IPS-20b (cell line): ENCODE data around the gene DUSP7.
"Not testable (repeated sequence)": the region's sequence is repeated elsewhere in the genome, so short reads cannot be mapped to it uniquely, and the experiment has no call there.

Source experiments
- H3K27ac ChIP-seq: one replicate; pipeline ENCODE4 v1.5.1; 2013; ENCODE audit warnings: low read length
- H3K27me3 ChIP-seq: 2 replicates; pipeline ENCODE4 v1.6.1; 2013; ENCODE audit warnings: mild to moderate bottlenecking, low read length, inconsistent platforms; ENCODE audit not compliant: insufficient read depth
- H3K36me3 ChIP-seq: 2 replicates; pipeline ENCODE4 v1.6.1; 2013; ENCODE audit warnings: low read depth, mild to moderate bottlenecking, inconsistent platforms, low read length, moderate library complexity; ENCODE audit not compliant: insufficient read depth
- H3K4me1 ChIP-seq: 2 replicates; pipeline ENCODE4 v1.6.1; 2013; ENCODE audit warnings: mild to moderate bottlenecking, control low read depth, inconsistent platforms, low read length, moderate library complexity; ENCODE audit not compliant: insufficient read depth
- H3K4me3 ChIP-seq: 2 replicates; pipeline ENCODE4 v1.5.1; 2013; ENCODE audit warnings: mild to moderate bottlenecking, low read length, inconsistent platforms
- H3K9ac ChIP-seq: 2 replicates; pipeline ENCODE4 v1.6.1; 2013; ENCODE audit warnings: low read depth, mild to moderate bottlenecking, inconsistent platforms, low read length, moderate library complexity
- H3K9me3 ChIP-seq: 2 replicates; pipeline ENCODE4 v1.6.1; 2013; ENCODE audit warnings: mild to moderate bottlenecking, low read depth, low read length, inconsistent platforms; ENCODE audit not compliant: insufficient read depth

Gene DUSP7

GRCh38 chr3:52039426-52039825 lies 16.9 kb downstream of the DUSP7 start:
- no peaks in the 10 kb centered on the region for H3K36me3 ChIP-seq
- H3K27ac ChIP-seq, result no peak overlapping the region
- no peak overlapping the region for H3K9ac ChIP-seq
- no peaks in the 10 kb centered on the region for H3K4me1 ChIP-seq
- no peaks in the 10 kb centered on the region for H3K27me3 ChIP-seq
- no peaks in the 10 kb centered on the region for H3K9me3 ChIP-seq
- no peak overlapping the region for H3K4me3 ChIP-seq

- no peak overlapping the region for H3K27ac ChIP-seq
- no peaks in the 10 kb centered on the region for H3K27me3 ChIP-seq
- no peaks in the 10 kb centered on the region for H3K36me3 ChIP-seq
- no peaks in the 10 kb centered on the region for H3K9me3 ChIP-seq
- H3K4me1 ChIP-seq, result no peaks in the 10 kb centered on the region
- no peak overlapping the region for H3K9ac ChIP-seq
- H3K4me3 ChIP-seq, result no peak overlapping the region
These were observed 18.1 kb downstream of the DUSP7 start for GRCh38 chr3:52038227-52038626.

GRCh38 chr3:52037291-52037690 lies 19.1 kb downstream of the DUSP7 start:
- Histone ChIP-seq H3K36me3 (no peaks in the 10 kb centered on the region), H3K9me3 (no peaks in the 10 kb centered on the region), H3K9ac (no peak overlapping the region; the same call in 1 of the 2 replicates), H3K27ac (no peak overlapping the region), H3K4me3 (no peak overlapping the region), H3K4me1 (no peaks in the 10 kb centered on the region), H3K27me3 (no peaks in the 10 kb centered on the region)

GRCh38 chr3:52036829-52037228 lies 19.5 kb downstream of the DUSP7 start:
- no peak overlapping the region for H3K9ac ChIP-seq
- no peaks in the 10 kb centered on the region for H3K27me3 ChIP-seq
- no peaks in the 10 kb centered on the region for H3K9me3 ChIP-seq
- no peak overlapping the region for H3K4me3 ChIP-seq
- no peak overlapping the region for H3K27ac ChIP-seq
- no peaks in the 10 kb centered on the region for H3K4me1 ChIP-seq
- H3K36me3 ChIP-seq, result no peaks in the 10 kb centered on the region

- Histone ChIP-seq H3K9me3 (no peaks in the 10 kb centered on the region), H3K9ac (no peak overlapping the region), H3K27ac (no peak overlapping the region), H3K4me3 (no peak overlapping the region), H3K27me3 (no peaks in the 10 kb centered on the region), H3K36me3 (no peaks in the 10 kb centered on the region), H3K4me1 (no peaks in the 10 kb centered on the region)
These were observed 20.1 kb downstream of the DUSP7 start for GRCh38 chr3:52036222-52036694.

GRCh38 chr3:52034651-52035050 lies 21.7 kb downstream of the DUSP7 start:
- no peaks in the 10 kb centered on the region for H3K9me3 ChIP-seq
- H3K9ac ChIP-seq, result no peak overlapping the region
- H3K27ac ChIP-seq, result no peak overlapping the region
- no peaks in the 10 kb centered on the region for H3K4me1 ChIP-seq
- no peaks in the 10 kb centered on the region for H3K27me3 ChIP-seq
- no peaks in the 10 kb centered on the region for H3K36me3 ChIP-seq
- H3K4me3 ChIP-seq, result no peak overlapping the region

GRCh38 chr3:52034212-52034611 lies 22.2 kb downstream of the DUSP7 start:
- Histone ChIP-seq H3K4me1 (no peaks in the 10 kb centered on the region), H3K27me3 (no peaks in the 10 kb centered on the region), H3K9ac (no peak overlapping the region), H3K27ac (no peak overlapping the region), H3K4me3 (no peak overlapping the region), H3K9me3 (no peaks in the 10 kb centered on the region), H3K36me3 (no peaks in the 10 kb centered on the region)

- not testable (repeated sequence) for H3K4me3 ChIP-seq, H3K9me3 ChIP-seq, H3K9ac ChIP-seq, H3K36me3 ChIP-seq, H3K27me3 ChIP-seq, H3K4me1 ChIP-seq, H3K27ac ChIP-seq
These were observed 22.6 kb downstream of the DUSP7 start for GRCh38 chr3:52033748-52034147.

GRCh38 chr3:52032702-52033408 lies 23.5 kb downstream of the DUSP7 start:
- Histone ChIP-seq H3K27me3 (no peaks in the 10 kb centered on the region), H3K4me3 (no peak overlapping the region), H3K36me3 (no peaks in the 10 kb centered on the region), H3K9me3 (no peaks in the 10 kb centered on the region), H3K9ac (no peak overlapping the region), H3K27ac (no peak overlapping the region), H3K4me1 (no peaks in the 10 kb centered on the region)

GRCh38 chr3:52031896-52032295 lies 24.5 kb downstream of the DUSP7 start:
- no peaks in the 10 kb centered on the region for H3K27me3 ChIP-seq
- H3K27ac ChIP-seq, result no peak overlapping the region
- H3K4me3 ChIP-seq, result no peak overlapping the region
- H3K9ac ChIP-seq, result no peak overlapping the region
- H3K4me1 ChIP-seq, result no peaks in the 10 kb centered on the region
- no peaks in the 10 kb centered on the region for H3K36me3 ChIP-seq
- no peaks in the 10 kb centered on the region for H3K9me3 ChIP-seq

- no peaks in the 10 kb centered on the region for H3K9me3 ChIP-seq
- H3K36me3 ChIP-seq, result no peaks in the 10 kb centered on the region
- no peak overlapping the region for H3K4me3 ChIP-seq
- no peaks in the 10 kb centered on the region for H3K4me1 ChIP-seq
- H3K27me3 ChIP-seq, result no peaks in the 10 kb centered on the region
- no peak overlapping the region for H3K27ac ChIP-seq
- no peak overlapping the region for H3K9ac ChIP-seq
These were observed 25.6 kb downstream of the DUSP7 start for GRCh38 chr3:52030714-52031310.

GRCh38 chr3:52029535-52029934 lies 26.8 kb downstream of the DUSP7 start:
- no peak overlapping the region for H3K27ac ChIP-seq
- no peaks in the 10 kb centered on the region for H3K9me3 ChIP-seq
- H3K9ac ChIP-seq, result no peak overlapping the region; the same call in 1 of the 2 replicates
- H3K27me3 ChIP-seq, result no peaks in the 10 kb centered on the region
- H3K4me3 ChIP-seq, result no peak overlapping the region
- no peaks in the 10 kb centered on the region for H3K4me1 ChIP-seq
- no peaks in the 10 kb centered on the region for H3K36me3 ChIP-seq
